Parathyroid adenoma (tissue), 2 donors: ENCODE data around the gene CAMTA1.

Experiments
- H2AFZ ChIP-seq: fragments of 300-600 bp; sonication (generic); one replicate; pipeline ENCODE4 v1.7.0; 2017; ENCODE audit warnings: antibody characterized with exemption, mild to moderate bottlenecking
- H3K27ac ChIP-seq: fragments of 300-600 bp; sonication (generic); one replicate; pipeline ENCODE4 v1.7.0; 2017
- H3K27me3 ChIP-seq: fragments of 300-600 bp; sonication (generic); one replicate; pipeline ENCODE4 v1.7.0; 2017; ENCODE audit warnings: low read length; ENCODE audit not compliant: control insufficient read depth, insufficient read depth
- H3K36me3 ChIP-seq: fragments of 300-600 bp; sonication (generic); one replicate; pipeline ENCODE4 v1.7.0; 2017; ENCODE audit warnings: low read length; ENCODE audit not compliant: control insufficient read depth, insufficient read depth
- H3K4me1 ChIP-seq: fragments of 300-600 bp; sonication (generic); one replicate; pipeline ENCODE4 v1.7.0; 2017; ENCODE audit warnings: control low read depth
- H3K4me2 ChIP-seq: fragments of 300-600 bp; sonication (generic); one replicate; pipeline ENCODE4 v1.7.0; 2017; ENCODE audit warnings: low read length
- H3K4me3 ChIP-seq: fragments of 300-600 bp; sonication (generic); one replicate; pipeline ENCODE4 v1.7.0; 2017; ENCODE audit warnings: low read depth, low read length
- H3K79me2 ChIP-seq: fragments of 300-600 bp; sonication (generic); one replicate; pipeline ENCODE4 v1.7.0; 2017; ENCODE audit warnings: control low read depth
- H3K9ac ChIP-seq: fragments of 300-600 bp; sonication (generic); one replicate; pipeline ENCODE4 v1.7.0; 2017; ENCODE audit warnings: mild to moderate bottlenecking
- H3K9me3 ChIP-seq: fragments of 300-600 bp; sonication (generic); one replicate; pipeline ENCODE4 v1.7.0; 2017; ENCODE audit warnings: low read length; ENCODE audit not compliant: control insufficient read depth
- CTCF ChIP-seq: fragments of 300-600 bp; sonication (generic); IDR thresholded peaks from one replicate; pipeline ENCODE4 v1.7.0; 2017; ENCODE audit warnings: antibody characterized with exemption, mild to moderate bottlenecking
- donor health status: primary hyperparathyroidism.

Gene CAMTA1

GRCh38 chr1:7497107-7497637, 711.9 kb downstream of the CAMTA1 start:
- Histone ChIP-seq H3K27ac (no peak overlapping the region), H3K36me3 (no peaks in the 10 kb centered on the region), H3K4me2 (no peak overlapping the region), H2AFZ (no peak overlapping the region), H3K9me3 (no peaks in the 10 kb centered on the region), H3K9ac (no peak overlapping the region), H3K79me2 (no peaks in the 10 kb centered on the region), H3K27me3 (no peaks in the 10 kb centered on the region), H3K4me3 (no peak overlapping the region), H3K4me1 (no peaks in the 10 kb centered on the region)
- no peak for TF ChIP-seq CTCF

- Histone ChIP-seq H3K27me3 (no peaks in the 10 kb centered on the region), H3K4me3 (no peak overlapping the region), H3K4me2 (no peak overlapping the region), H3K4me1 (no peaks in the 10 kb centered on the region), H3K36me3 (no peaks in the 10 kb centered on the region), H3K9ac (no peak overlapping the region), H2AFZ (no peak overlapping the region), H3K9me3 (no peaks in the 10 kb centered on the region), H3K27ac (no peak overlapping the region), H3K79me2 (no peaks in the 10 kb centered on the region)
- TF ChIP-seq CTCF, result no peak
These were observed 715.3 kb downstream of the CAMTA1 start for GRCh38 chr1:7500381-7501083.

- no peak overlapping the region for H2AFZ ChIP-seq
- no peaks in the 10 kb centered on the region for H3K79me2 ChIP-seq
- TF ChIP-seq CTCF, result no peak
- H3K9me3 ChIP-seq, result no peaks in the 10 kb centered on the region
- no peak overlapping the region for H3K4me3 ChIP-seq
- no peak overlapping the region for H3K4me2 ChIP-seq
- no peak overlapping the region for H3K27ac ChIP-seq
- H3K36me3 ChIP-seq, result no peaks in the 10 kb centered on the region
- H3K4me1 ChIP-seq, result no peaks in the 10 kb centered on the region
- no peaks in the 10 kb centered on the region for H3K27me3 ChIP-seq
- no peak overlapping the region for H3K9ac ChIP-seq
These were observed 715.8 kb downstream of the CAMTA1 start for GRCh38 chr1:7501084-7501491.

- Histone ChIP-seq H3K27me3 (no peaks in the 10 kb centered on the region), H3K79me2 (no peaks in the 10 kb centered on the region), H3K4me3 (no peak overlapping the region), H3K9ac (no peak overlapping the region), H3K4me1 (no peaks in the 10 kb centered on the region), H3K9me3 (no peaks in the 10 kb centered on the region), H3K36me3 (no peaks in the 10 kb centered on the region), H3K4me2 (no peak overlapping the region), H3K27ac (no peak overlapping the region), H2AFZ (no peak overlapping the region)
- no peak for TF ChIP-seq CTCF
These were observed 716.7 kb downstream of the CAMTA1 start for GRCh38 chr1:7501723-7502603.
